NCI-H510A treated with DMSO at 0.1 percent for 48 hours (cell line): ENCODE data around the gene TTC27.
"Not testable (repeated sequence)": the region's sequence is repeated elsewhere in the genome, so short reads cannot be mapped to it uniquely, and the experiment has no call there.

Source experiments
- DNase-seq: peaks from one replicate; lab custom pipeline; 2025; lab: John Stamatoyannopoulos, UW

TTC27 gene

GRCh38 chr2:32807662-32808061 is 179.8 kb downstream of the TTC27 start:
- no peak for DNase-seq

- DNase-seq, result no peak
Measured at GRCh38 chr2:32810909-32811495, 183.2 kb downstream of the TTC27 start.

GRCh38 chr2:32811696-32812095 is 183.8 kb downstream of the TTC27 start:
- no peak for DNase-seq

GRCh38 chr2:32812316-32812715 is 184.5 kb downstream of the TTC27 start:
- no peak for DNase-seq

GRCh38 chr2:32820088-32820487 is 192.2 kb downstream of the TTC27 start:
- no peak for DNase-seq

GRCh38 chr2:32820701-32821100 is 192.9 kb downstream of the TTC27 start:
- no peak for DNase-seq

- DNase-seq, result no peak
Measured at GRCh38 chr2:32824070-32824809, 196.4 kb downstream of the TTC27 start.

GRCh38 chr2:32825291-32825712 is 197.5 kb downstream of the TTC27 start:
- no peak for DNase-seq

GRCh38 chr2:32830196-32830595 is 202.3 kb downstream of the TTC27 start:
- DNase-seq, result no peak

- no peak for DNase-seq
Measured at GRCh38 chr2:32832821-32833220, 205.0 kb downstream of the TTC27 start.

- no peak for DNase-seq
Measured at GRCh38 chr2:32833709-32834108, 205.9 kb downstream of the TTC27 start.

GRCh38 chr2:32835148-32835547 is 207.3 kb downstream of the TTC27 start:
- DNase-seq, result no peak

- DNase-seq, result no peak
Measured at GRCh38 chr2:32836933-32837332, 209.1 kb downstream of the TTC27 start.

GRCh38 chr2:32838418-32838817 is 210.6 kb downstream of the TTC27 start:
- DNase-seq, result no peak

- no peak for DNase-seq
Measured at GRCh38 chr2:32838949-32839348, 211.1 kb downstream of the TTC27 start.

GRCh38 chr2:32841931-32842898 is 214.4 kb downstream of the TTC27 start:
- DNase-seq, result no peak

GRCh38 chr2:32843699-32844098 is 215.8 kb downstream of the TTC27 start:
- DNase-seq, result no peak

GRCh38 chr2:32844253-32844652 is 216.4 kb downstream of the TTC27 start:
- no peak for DNase-seq

GRCh38 chr2:32846274-32846673 is 218.4 kb downstream of the TTC27 start:
- DNase-seq, result not testable (repeated sequence)

- no peak for DNase-seq
Measured at GRCh38 chr2:32847734-32848133, 219.9 kb downstream of the TTC27 start.

- no peak for DNase-seq
Measured at GRCh38 chr2:32849456-32850194, 221.8 kb downstream of the TTC27 start.
